Thyroid gland (tissue), 4 donors: Measurements from ENCODE around the gene ELOB.

Experiments used
- CTCF ChIP-seq, 6 experiments: fragments of 200-600 bp in 3 of 6; fragments of 450-650 bp in 3 of 6; sonication (generic) in 3 of 6; IDR thresholded peaks; one replicate each; pipeline ENCODE4 v1.5.1; 2016 to 2019; ENCODE audit warnings: antibody characterized with exemption in 6 of 6, mild to moderate bottlenecking in 2 of 6, inconsistent platforms in 1 of 6, moderate library complexity in 1 of 6
- POLR2A ChIP-seq, 2 donors: fragments of 450-650 bp; IDR thresholded peaks; one replicate each; pipeline ENCODE4 v1.6.1; 2017; ENCODE audit warnings: antibody characterized with exemption in 2 of 2, mild to moderate bottlenecking in 2 of 2, moderate library complexity in 1 of 2

- TF ChIP-seq POLR2A (IDR thresholded peaks at IDR 0.05) (no peak), CTCF (IDR thresholded peaks at IDR 0.05) (no peak)
Measured at GRCh38 chr16:2792940-2793339, 15.9 kb upstream of the ELOB start.
